Body of pancreas (tissue), 4 donors: ENCODE results near the gene COL6A2. TPM values are rescaled to one million over a fixed set of nuclear protein-coding genes. Genes with fewer than 3 reads are reported as not detected.

Source experiments
- ATAC-seq: fragments of 150-250 bp; one replicate; pipeline ENCODE4 v1.9.1; 2016
- DNase-seq, 4 donors: peaks; one replicate each; pipeline ENCODE4 v3.0.0-alpha.2; 2019
- H3K27ac ChIP-seq, 4 donors: fragments of 200-600 bp; sonication (generic); 1 replicate in 3 of 4; 2 replicates in 1 of 4; pipeline versions ENCODE4 v1.5.1 to v1.6.1; 2016 to 2019; ENCODE audit warnings: mild to moderate bottlenecking in 1 of 4, mixed read lengths in 1 of 4, moderate library complexity in 1 of 4
- H3K27me3 ChIP-seq, 2 donors: fragments of 200-600 bp; sonication (generic); one replicate each; pipeline ENCODE4 v1.6.0; 2016; ENCODE audit warnings: mild to moderate bottlenecking in 1 of 2
- H3K36me3 ChIP-seq, 2 donors: fragments of 200-600 bp; sonication (generic); replicated peaks in 1 of 2; 2 replicates each; pipeline ENCODE4 v1.5.1; 2016; ENCODE audit warnings: low read depth in 2 of 2; ENCODE audit not compliant: insufficient read depth in 1 of 2
- H3K4me1 ChIP-seq: fragments of 200-600 bp; sonication (generic); one replicate; pipeline ENCODE4 v1.6.0; 2016
- H3K4me3 ChIP-seq, 2 donors: fragments of 200-600 bp; sonication (generic); 1 replicate in 1 of 2; 2 replicates in 1 of 2; pipeline ENCODE4 v1.5.1; 2016 to 2019
- H3K9me3 ChIP-seq, 3 donors: fragments of 200-600 bp; sonication (generic); 1 replicate in 2 of 3; 2 replicates in 1 of 3; pipeline ENCODE4 v1.5.1; 2016
- CTCF ChIP-seq, 7 experiments: fragments of 450-650 bp in 4 of 7; fragments of 200-600 bp in 3 of 7; sonication (generic) in 3 of 7; IDR thresholded peaks; one replicate each; pipeline ENCODE4 v1.5.1; 2016 to 2019; ENCODE audit warnings: antibody characterized with exemption in 7 of 7
- POLR2A ChIP-seq, 3 donors: fragments of 450-650 bp; IDR thresholded peaks; one replicate each; pipeline ENCODE4 v1.6.1; 2016; ENCODE audit warnings: antibody characterized with exemption in 3 of 3, mild to moderate bottlenecking in 2 of 3
- WGBS, 2 donors: methylation state at CpG; one replicate each; pipeline ENCODE4 v1.1.5; 2017; 5-methylcytosine and 5-hydroxymethylcytosine counted together
- intact Hi-C: fragments of 100-400 bp; cut with DNase I; formaldehyde crosslinking; loops from one replicate; pipeline ENCODE4 v1.15.1; 2023
- total RNA-seq, 2 donors: library from RNA; depleted of rRNA; stranded (reverse); fragments of >200 nt; gene quantifications; one replicate each; pipeline ENCODE4 v1.1.0, GENCODE V29; 2016

COL6A2 gene
- total RNA-seq, 2 donors from 2014 or later, result 72.1 to 339 TPM

- no peak overlapping the region for H3K27ac ChIP-seq
- WGBS, 2 donors, result 79 to 84% methylated on average over 4 of the region's 4 CpGs
Measured at GRCh38 chr21:46091118-46091517, 6.8 kb upstream of the COL6A2 start.

GRCh38 chr21:46091631-46092025 lies 6.3 kb upstream of the COL6A2 start:
- WGBS, 2 donors, result 69 to 78% methylated on average over 8 of the region's 8 CpGs
- Histone ChIP-seq H3K4me3 (no peak overlapping the region), H3K9me3 (no peaks in the 10 kb centered on the region), H3K36me3 (no peaks in the 10 kb centered on the region), H3K4me1 (no peaks in the 10 kb centered on the region), H3K27me3 (no peaks in the 10 kb centered on the region), H3K27ac (peak overlapping the region in 1 of 4 donors; percentile 9)
- DNase-seq (no peak), ATAC-seq (no peak)
- TF ChIP-seq CTCF (IDR thresholded peaks at IDR 0.05) (no peak), POLR2A (IDR thresholded peaks at IDR 0.05) (no peak)
- intact Hi-C loops, result no loop called here

More at GRCh38 chr21:46091118-46091517, 6.8 kb upstream of the COL6A2 start:
- no peak for ATAC-seq
- DNase-seq, result no peak
- intact Hi-C loops, result no loop called here
- Histone ChIP-seq H3K4me3 (no peak overlapping the region), H3K4me1 (no peaks in the 10 kb centered on the region), H3K9me3 (no peaks in the 10 kb centered on the region), H3K36me3 (no peaks in the 10 kb centered on the region), H3K27me3 (no peaks in the 10 kb centered on the region)
- TF ChIP-seq POLR2A (IDR thresholded peaks at IDR 0.05) (no peak), CTCF (IDR thresholded peaks at IDR 0.05) (no peak)

- DNase-seq, result peak in 3 of 4 donors; percentile 15 to 53 (median 29)
- Histone ChIP-seq H3K9me3 (no peaks in the 10 kb centered on the region), H3K4me1 (no peaks in the 10 kb centered on the region), H3K27ac (peak overlapping the region in 1 of 4 donors; percentile 9), H3K4me3 (no peak overlapping the region), H3K27me3 (no peaks in the 10 kb centered on the region), H3K36me3 (no peaks in the 10 kb centered on the region)
- WGBS, 2 donors, result 65 to 75% methylated on average over 19 to 23 of the region's 23 CpGs
- TF ChIP-seq CTCF (IDR thresholded peaks at IDR 0.05) (no peak), POLR2A (IDR thresholded peaks at IDR 0.05) (peak in 1 of 3 donors; percentile 10)
- peak; percentile 58 for ATAC-seq
- intact Hi-C loops, result no loop called here
Measured at GRCh38 chr21:46092026-46092764, 5.7 kb upstream of the COL6A2 start.

- no peaks in the 10 kb centered on the region for H3K36me3 ChIP-seq
- no peaks in the 10 kb centered on the region for H3K27me3 ChIP-seq
- TF ChIP-seq CTCF (IDR thresholded peaks at IDR 0.05) (no peak), POLR2A (IDR thresholded peaks at IDR 0.05) (no peak)
- no peaks in the 10 kb centered on the region for H3K9me3 ChIP-seq
- WGBS, 2 donors, result 58 to 72% methylated on average over 10 to 11 of the region's 11 CpGs
- no peak for ATAC-seq
- DNase-seq, result no peak
- H3K4me3 ChIP-seq, result no peak overlapping the region
- intact Hi-C loops, result no loop called here
- no peak overlapping the region for H3K27ac ChIP-seq
- peaks cover 6% of the 10 kb centered on the region for H3K4me1 ChIP-seq
Measured at GRCh38 chr21:46092811-46093667, 4.9 kb upstream of the COL6A2 start.
